T1000 (cell line): Measurements from ENCODE around the gene GGT6.
"Not testable (repeated sequence)": the region's sequence is repeated elsewhere in the genome, so short reads cannot be mapped to it uniquely, and the experiment has no call there.

Experiments
- DNase-seq: peaks from one replicate; lab custom pipeline; 2025; ENCODE audit warnings: mixed read lengths; lab: John Stamatoyannopoulos, UW

Gene GGT6, protein sequence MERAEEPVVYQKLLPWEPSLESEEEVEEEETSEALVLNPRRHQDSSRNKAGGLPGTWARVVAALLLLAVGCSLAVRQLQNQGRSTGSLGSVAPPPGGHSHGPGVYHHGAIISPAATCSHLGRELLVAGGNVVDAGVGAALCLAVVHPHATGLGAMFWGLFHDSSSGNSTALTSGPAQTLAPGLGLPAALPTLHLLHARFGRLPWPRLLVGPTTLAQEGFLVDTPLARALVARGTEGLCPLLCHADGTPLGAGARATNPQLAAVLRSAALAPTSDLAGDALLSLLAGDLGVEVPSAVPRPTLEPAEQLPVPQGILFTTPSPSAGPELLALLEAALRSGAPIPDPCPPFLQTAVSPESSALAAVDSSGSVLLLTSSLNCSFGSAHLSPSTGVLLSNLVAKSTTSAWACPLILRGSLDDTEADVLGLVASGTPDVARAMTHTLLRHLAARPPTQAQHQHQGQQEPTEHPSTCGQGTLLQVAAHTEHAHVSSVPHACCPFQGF

DNA sequence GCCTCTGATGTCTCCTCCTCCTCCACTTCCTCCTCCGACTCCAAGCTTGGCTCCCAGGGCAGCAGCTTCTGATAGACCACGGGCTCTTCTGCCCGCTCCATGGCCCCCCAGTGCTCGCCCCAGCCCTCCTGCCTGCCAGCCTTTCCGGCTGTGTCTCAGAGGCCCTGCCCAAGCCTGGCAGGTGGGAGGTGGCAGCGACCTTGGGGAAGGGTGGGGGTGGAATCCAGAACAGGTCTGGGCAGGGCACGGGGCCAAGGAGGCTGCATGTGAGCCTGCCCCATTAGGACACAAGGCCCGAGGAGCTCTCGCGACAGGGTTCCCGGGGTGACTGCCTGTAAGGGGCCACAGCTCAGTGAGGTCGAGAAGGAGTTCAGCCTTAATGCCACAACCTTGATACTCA, at the start of gene GGT6:
Gene GGT6, minus strand, starts transcription at position 157 of the 400 bp plus-strand sequence. Its CDS starts 56 bp downstream, at position 101.
- no peak for DNase-seq

DNA sequence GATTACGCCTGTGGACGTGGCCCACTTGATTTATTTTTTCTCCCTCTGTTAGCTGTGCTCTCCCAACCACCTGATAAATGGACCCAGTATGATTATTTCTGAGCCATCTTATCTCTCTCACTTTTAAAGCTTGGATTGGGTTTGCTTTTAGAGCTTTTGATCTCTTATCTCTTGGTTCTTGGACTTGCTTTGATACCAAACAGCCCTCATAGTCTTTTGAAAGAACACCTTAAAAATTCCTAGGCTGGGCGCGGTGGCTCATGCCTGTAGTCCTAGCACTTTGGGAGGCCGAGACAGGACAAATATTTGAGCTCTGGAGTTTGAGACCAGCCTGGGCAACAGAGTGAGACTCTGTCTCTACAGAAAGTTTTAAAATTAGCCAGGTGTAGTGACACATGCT, 49.8 kb upstream of the GGT6 start:
- DNase-seq = no peak

DNA sequence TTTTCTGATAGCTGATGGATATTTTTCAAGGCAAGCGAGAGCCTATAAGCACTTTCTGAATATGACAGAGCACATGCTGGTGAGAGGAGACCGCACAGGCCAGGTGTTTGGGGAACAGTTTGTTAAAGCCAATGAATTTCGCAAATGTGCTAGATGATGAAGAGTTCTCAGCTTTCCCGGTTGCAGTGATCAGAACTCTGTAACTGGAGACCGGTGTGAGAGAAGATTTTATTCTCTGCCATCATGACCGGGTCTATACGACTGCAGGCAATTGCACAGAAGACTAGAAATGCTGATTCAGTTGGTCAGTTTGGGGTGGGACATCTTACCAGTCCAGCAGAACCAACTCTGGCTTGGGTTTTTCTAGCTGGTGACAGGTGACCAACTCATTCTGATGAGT, 49.4 kb upstream of the GGT6 start:
- DNase-seq = no peak

DNA sequence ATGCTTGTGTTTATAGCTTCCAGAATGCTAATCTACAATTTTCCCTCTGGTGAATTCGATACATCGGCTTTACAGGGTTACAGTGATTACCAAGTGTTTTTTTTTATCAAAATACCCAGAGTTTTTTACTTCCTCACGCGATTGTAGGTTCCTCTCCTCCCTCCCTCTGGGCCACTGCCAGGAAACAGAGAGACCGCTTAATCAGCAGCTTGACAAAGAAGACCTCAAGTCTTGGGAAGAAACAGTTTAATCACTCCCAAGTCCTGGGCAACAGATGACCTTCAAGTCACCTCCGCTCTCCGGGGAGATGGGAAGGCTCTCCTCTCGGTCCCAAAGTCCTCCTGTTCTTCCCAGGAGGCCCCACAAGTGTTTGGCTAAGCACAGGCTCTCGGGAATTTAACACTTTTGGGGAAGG, 47.4 kb upstream of the GGT6 start:
- DNase-seq = no peak

DNA sequence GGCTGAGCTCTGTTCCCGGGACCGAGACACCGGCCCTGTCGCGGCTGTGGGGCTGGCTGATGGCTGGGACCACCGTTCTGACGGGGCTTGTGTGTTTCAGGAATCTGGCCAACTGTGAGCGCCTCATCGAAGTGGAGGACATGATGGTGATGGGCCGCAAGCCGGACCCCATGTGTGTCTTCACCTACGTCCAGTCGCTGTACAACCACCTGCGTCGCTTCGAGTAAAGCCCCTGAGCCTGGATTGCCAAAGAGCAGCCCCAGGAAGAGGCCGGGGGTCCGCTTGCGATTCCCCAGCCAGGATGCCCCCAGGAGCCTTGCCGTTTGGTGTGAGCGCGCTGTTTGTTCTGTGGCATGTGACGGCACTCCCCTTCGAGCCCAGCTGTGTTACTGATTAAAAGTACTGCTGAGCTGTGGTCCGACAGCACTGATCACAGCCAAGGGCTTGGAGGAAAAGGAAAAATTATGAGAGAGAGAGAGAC, 46.9 kb upstream of the GGT6 start:
- DNase-seq = no peak

DNA sequence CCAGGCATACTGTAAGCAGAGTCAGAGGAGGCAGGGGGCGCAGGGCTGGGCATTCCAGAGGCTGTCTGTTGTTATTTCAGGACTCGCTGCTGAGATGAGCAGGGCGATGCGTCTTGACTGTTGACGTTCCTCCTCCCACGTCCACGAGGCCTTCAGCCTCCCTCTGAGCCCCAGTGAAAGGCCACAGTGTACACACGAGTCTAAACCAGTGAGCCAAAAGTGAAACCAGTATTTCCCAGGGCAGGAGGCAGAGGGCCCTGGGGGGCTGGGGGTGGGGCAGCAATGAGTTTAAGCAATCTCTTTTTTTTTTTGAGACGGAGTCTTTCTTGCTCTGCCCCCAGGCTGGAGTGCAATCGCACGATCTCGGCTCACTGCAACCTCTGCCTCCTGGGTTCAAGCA, 45.4 kb upstream of the GGT6 start:
- no peak for DNase-seq

DNA sequence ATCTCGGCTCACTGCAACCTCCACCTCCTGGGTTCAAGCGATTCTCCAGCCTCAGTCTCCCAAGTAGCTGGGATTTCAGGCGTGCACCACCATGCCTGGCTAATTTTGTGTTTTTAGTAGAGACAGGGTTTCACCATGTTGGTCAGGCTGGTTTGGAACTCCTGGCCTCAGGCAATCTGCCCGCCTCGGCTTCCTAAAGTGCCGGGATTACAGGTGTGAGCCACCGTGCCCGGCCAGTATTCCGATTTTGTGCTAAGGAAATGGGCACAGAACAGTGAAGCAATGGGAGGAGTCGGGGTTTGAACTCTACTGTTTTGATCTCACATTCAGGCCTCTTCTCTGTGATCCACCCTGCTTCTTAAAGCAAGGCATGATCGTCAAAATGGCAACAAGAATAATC, 44.4 kb upstream of the GGT6 start:
- DNase-seq = not testable (repeated sequence)

DNA sequence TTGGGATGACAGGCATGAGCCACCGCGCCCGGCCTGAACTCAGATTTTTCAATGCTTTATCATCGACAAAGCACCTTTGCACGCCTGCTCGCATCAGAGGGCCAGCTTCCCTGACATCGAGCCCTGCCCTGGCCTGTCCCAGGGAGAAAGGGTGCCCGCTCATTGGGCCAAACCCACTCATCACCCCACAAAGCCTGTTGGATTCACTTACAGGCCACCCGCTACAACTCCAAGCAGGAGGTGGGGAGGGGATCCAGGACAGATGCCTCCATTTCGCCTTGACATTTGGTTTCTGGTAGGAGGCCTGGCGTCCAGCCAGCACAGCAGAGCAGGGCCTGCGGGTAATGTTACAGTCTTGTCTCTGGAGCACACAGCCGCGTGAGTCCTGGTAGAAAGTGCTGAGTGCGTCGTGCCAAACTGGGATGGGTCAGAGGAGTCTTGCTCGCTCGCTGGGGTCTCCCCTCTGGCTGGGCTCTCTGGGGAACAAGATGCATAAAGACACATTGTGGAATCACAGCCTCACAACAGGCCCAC, 43.8 kb upstream of the GGT6 start:
- DNase-seq = no peak

DNA sequence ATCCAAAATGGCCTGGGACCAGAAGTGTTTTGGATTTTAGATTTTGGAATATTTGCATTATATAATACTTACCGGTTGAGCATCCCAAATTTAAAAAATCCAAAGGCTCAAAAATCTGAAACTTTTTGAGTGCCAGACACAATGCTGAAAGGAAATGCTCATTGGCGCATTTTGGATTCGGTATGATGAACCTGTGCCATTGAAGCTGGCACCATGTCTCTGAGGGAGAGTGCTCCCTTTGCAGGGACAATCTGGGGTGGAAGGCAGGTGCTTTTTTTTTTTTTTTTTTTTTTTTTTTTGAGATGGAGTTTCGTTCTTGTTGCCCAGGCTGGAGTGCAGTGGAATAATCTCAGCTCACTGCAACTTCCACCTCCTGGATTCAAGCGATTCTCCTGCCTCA, 41.7 kb upstream of the GGT6 start:
- DNase-seq = no peak

DNA sequence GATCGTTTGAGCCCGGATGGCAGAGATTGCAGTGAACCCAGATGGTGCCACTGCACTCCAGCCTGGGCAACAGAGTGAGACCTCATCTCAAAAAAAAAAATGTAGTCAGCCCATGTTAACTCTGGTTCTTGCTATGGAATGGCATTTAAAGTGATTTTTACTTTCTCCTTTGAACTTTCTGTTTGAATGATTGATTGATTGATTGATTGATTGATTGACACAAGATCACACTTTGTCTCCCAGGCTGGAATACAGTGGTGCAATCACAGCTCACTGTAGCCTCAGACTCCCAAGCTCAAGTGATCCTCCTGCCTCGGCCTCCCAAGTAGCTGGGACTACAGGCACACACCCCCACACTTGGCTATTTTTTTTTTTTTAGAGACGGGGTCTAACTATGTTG, 40.9 kb upstream of the GGT6 start:
- no peak for DNase-seq

DNA sequence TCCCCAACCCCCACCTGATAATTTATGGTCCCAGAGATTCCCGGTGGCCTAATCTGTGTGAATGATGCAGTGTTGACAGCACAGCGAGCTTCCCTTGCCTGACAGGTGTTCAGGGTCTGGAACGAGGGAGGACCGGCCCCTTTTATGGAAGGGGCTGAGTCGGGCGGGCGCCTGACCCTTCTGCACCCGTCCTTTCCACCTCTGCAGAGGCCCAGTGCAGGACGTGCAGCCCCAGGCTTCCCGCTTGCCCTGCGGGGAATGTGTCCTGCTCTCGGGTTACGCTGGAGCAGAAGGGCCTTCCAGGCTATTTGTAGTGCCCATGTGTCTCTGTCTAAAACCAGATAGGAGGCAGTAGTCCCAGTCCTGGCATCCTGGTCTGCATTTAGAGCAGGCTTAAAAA, 40.2 kb upstream of the GGT6 start:
- no peak for DNase-seq

DNA sequence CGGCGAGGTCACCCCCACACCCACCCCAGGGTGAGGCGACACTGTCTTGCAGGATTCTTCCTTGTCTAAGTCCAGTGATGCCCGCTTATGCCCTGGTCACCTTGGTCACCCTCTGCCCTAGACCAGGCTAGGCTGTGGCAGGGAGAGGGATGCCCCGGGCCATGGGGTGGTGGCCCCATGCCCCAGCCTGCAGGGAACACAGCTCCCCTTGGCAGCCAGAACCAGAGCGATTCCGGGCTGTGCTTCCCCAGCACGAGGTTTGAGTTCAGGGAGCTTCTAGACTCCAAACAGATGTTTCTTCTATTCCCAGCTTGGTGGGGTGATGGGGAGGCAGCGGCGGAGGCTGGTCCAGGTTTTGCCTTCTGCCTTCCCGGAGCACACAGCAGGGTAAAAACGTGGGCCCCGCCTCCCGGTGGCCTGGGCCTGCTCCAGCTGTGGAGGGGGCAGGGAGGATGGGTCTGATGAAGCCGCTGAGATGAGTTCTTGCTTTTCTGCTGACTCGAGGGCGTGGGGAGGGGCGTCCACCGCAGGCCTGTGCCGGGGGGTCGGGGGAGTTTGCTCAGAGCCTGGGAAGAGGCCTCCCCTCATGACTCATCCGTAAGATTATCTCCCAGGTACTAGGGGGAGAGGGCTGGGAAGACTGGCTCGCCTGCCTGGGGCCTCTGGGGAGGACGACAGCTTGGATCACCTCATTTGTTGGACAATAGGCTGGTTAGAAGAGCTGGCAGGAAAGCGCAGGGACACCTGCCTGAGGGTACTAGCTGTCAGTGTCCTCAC, 39.3 kb upstream of the GGT6 start:
- no peak for DNase-seq

DNA sequence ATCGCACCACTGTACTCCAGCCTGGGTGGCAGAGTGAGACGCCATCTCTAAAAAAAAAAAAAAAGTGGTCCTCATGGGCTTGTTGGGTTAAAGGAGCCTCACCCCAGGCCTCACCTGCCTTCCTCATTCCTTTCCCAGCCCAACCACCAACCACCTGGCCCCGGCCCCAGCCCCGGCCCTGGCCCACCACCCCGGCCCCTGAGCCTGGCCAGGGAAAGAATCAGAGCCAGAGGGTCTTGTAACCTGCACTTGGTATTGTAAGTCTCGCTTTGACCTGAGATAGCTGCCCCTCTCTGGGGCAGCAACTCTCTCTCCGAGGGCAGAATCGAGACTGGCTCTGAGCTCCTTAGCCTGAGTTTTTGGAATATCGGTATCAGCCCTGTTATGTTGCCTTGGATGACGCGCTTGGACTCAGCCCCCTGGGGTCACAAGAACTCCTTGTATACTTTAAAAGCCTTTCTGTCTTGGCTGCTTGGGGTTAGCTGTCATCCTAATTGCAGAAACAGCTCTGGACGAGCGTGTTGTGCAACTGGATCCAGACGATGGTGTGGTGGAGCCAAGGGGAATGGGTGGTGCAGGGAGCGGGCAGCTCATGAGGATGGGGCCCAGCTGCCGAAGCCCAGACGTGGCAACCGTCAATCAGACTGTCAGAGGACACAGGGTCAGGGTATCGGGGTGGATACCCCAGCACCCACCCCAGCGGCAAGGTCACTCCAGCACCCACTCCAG, 38.6 kb upstream of the GGT6 start:
- no peak for DNase-seq

DNA sequence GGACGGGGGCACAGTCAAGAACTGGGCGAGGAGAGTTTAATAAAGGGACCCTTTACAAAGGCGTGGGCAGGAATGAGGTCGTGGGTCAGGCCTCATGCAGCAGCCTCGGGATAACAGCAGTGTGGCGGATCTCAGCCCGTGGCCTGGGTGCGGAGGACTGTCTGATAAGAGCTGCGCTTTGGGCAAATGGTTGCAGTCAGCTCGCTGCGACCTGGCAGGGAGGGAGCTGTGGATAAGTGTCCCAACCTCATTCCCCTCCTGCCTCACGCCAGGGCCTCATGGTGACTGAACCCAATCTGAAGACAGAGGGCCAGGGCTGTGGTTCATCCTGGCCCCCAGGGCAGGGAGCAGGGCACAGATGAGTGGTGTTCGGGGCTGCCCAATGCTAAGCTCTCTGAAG, 37.6 kb upstream of the GGT6 start:
- DNase-seq = no peak

DNA sequence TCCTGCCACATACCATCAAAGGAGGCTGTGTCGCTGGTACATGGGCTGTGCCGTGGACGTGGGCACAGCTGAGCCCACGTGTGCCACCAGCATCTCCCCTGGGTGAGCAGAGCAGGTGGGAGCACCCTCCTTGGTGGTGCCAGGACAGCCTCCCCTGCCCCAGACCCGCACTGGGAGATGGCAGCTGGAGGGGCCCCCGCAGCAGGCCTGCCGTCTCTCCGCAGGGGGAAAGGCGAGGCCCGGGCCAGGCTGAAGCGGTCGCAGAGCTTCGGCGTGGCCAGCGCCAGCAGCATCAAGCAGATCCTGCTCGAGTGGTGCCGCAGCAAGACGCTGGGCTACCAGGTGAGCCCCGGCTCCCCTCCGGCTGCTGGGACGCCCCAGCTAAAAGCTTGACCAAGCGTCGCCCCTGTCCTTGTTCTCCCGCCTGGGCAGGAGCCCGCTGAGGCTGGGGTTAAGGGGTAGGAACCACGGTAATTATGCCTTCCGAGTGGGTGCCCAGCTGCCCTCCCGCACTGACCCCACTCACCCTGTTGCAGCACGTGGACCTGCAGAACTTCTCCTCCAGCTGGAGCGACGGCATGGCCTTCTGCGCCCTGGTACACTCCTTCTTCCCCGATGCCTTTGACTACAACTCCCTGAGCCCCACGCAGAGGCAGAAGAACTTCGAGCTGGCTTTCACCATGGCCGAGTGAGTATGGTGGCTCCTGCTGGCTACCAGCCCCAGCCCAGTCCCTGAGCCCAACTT, 36.4 kb upstream of the GGT6 start:
- no peak for DNase-seq

DNA sequence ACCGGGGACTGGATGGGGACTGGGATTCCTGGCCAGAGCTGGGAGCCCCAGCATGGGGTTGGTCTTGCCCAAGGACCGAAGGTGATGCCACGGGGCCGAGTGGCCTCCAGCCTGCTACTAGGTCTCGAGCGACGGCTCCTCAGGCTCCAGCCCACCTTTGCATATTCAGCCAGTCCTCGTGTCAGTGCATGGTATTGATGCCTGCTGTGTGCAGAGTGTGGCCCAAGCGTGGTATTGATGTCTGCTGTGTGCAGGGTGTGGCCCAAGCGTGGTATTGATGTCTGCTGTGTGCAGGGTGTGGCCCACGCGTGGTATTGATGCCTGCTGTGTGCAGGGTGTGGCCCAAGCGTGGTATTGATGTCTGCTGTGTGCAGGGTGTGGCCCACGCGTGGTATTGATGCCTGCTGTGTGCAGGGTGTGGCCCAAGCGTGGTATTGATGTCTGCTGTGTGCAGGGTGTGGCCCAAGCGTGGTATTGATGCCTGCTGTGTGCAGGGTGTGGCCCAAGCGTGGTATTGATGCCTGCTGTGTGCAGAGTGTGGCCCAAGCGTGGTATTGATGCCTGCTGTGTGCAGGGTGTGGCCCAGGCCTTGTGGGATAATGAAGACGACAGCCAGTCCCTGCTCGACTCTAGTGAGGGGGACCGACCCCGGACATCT, 35.4 kb upstream of the GGT6 start:
- not testable (repeated sequence) for DNase-seq

DNA sequence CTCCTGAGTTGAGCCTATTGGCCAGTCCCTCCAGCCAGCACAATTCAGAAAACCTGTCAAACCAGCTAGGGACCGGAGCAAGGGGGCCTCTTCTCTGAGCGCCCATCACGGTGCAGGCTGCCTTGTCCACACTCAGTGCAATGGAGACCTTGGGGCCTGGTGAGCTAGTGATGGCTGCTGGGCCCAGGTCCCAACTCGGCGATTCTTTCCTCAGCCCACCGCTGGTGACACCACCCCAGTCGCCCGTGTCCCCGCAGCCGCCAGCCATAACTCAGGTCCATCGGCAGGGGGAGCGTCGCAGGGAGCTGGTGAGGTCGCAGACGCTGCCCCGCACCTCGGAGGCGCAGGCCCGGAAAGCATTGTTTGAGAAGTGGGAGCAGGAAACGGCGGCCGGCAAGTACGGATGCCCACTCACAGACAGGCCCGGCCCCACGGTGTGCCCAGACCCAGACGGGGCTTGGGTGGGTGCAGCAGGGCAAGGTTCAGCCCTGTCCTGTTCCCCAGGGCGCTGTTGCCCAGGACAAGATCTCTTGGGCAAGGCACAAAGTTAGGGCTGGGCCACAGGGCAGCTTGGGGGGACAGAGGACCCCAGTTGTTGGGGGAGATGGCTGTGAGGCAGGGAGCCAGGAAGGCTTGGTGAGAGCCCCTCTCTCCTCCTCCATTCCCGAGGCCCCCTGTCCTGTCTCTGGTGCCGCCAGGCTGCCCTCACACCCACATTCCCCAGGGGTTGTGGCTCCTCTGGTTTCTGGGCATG, 34.7 kb upstream of the GGT6 start:
- no peak for DNase-seq

DNA sequence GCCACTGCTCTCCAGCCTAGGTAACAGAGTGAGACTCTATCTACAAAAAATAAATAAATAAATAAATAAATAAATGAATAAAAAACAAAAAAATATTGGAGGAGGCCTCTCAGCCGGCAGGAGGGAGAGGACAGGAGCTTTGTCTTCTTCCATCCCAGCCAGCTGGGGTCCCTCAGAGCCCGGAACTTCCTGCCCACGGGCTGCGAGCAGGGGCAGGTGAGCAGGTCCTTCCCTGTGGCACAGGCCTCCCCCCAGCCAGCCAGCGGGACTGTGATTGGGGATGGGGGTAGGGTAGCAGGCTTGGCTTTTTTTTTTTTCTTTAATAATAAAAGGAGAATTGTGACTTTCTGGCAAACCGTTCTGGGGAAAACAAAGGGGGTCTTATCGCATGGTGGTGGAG, 34.0 kb upstream of the GGT6 start:
- DNase-seq = no peak

DNA sequence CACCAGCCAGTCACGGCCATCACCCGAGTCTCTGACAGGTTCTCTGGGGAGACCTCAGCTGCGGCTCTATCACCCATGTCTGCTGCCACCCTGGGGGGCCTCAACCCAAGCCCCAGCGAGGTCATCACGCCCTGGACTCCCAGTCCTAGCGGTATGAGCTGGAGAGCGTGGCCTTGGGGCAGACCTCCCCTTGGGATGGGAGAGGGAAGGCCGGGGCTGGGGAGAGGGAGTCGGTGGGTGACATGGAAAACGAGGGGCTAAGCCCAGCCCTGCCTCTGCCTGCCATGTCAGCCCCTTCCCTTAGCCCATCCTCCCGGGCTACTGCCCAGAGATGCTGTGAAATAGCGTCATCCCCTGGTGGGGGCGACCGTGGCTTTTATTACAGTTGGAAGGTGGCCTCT, 32.6 kb upstream of the GGT6 start:
- DNase-seq = no peak
